Fibroblast of skin of abdomen (primary cell): ENCODE measurements around the gene BDH2.

Source experiments
- DNase-seq: peaks from one replicate; pipeline ENCODE4 v3.0.0-alpha.2; 2013

The BDH2 gene

DNA sequence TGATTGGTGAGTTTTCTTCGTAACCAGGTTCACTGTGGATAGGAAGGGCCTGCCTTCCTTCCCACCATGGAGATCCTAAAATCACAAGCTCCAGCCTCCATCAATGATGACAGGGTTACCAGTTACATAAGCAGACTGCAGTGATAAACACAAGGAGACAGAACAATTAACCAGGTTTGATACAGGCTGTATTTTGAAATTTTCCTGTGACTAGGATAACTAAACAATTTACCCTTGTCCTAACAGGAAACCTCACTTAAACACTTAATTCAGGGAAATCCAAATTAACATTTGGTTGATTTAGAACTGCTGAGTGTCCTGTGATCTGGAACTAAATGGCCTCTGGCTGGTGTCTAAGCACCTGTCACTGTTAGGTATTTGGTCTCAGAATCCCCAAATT, 20.0 kb downstream of the BDH2 start:
- DNase-seq: no peak

DNA sequence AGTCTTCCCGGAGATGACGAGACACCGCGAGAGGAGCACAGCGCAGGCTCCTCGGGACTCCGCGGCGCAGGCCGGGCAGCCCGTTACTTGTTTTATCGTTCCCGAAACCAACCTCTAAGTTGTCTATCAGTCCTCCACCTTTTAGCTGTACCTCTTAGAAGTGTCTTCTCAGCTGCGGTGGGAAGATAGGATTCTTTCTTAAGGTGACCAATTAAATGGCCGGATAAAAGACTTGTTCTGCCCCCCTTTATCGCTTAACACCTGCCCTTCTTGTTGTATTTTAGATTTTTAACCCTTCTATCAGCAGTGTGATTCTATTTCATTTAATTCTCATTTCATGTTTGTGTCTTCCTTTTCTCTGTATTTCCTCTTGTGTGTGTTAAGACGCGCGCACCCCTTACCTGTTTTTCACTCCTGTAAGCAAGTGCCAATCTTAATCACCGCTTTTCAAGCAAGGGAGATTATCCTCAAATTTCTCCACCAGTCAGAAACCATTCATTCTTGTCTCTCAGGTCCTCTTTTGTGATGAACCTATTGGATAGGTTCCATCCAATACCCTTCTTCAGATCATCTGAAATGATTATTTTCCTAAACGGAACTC, 22.8 kb downstream of the BDH2 start, which contains the start of gene SLC9B2:
Gene SLC9B2, minus strand, starts transcription at position 15 of the 601 bp plus-strand sequence. CDS start 9,211 bp downstream, outside the sequence.
- no peak for DNase-seq

DNA sequence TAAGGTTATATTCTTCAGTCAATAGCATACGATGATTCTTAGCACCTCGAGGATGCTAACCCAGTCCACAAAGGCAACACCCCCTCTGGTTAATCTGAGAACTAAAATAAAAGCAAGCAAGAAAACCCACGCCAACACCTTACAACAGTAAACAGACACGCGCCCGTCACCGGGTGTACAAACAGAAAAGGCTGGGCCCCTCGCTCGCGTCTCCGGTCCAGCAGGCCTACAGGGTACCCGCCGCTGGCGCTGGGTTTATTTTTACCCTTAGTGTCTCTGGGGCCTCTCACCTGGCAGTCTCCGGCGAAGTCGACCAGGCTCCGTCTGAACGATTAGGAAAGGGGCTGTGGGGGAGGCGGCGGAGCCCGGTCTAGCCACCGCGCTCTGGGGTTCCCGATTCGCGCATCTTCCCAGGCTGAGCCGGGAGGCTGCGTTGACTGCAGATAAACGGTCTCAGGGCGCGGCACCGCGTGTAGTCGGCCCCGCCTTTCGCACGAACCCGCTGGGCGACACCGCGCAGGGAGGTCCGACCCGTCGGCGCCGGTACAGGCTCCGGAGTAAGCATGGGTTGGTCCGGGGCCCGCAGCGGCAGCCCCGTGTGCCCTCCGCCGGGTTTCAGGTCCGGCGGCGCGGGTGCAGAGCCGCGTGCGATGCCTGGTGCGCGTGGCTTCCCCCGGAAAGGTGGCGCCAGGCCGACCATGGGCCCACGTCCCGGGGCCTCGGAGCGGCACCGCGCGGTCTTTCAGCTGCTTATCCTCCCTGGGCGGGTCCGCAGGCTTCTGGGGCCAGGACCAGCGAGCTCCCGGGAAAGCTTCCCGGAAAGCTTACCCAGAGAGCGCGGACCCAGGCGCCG, 23.5 kb downstream of the BDH2 start:
- DNase-seq: peak; percentile 72

DNA sequence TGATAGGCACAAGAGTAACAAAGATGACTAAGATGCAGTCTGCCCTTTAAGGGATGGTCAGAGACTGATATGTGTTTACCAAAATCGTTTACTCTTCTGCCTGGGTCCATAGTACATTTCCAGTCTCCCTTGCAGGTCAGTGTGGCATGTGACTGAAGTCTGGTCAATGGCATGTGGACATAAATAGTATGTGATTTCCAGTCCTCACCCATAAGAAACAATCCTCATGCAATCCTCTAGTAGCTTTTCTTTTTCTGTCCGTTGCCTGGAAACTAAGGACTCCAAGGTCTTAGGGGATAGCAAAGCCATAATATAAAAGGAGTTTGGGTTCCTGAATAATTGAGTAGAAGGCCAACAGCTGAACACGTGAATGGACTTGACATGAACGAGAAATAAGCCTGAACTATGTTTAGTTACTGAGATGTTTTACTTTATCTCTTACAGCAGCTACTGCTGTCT, 24.2 kb downstream of the BDH2 start:
- DNase-seq: peak; percentile 18

DNA sequence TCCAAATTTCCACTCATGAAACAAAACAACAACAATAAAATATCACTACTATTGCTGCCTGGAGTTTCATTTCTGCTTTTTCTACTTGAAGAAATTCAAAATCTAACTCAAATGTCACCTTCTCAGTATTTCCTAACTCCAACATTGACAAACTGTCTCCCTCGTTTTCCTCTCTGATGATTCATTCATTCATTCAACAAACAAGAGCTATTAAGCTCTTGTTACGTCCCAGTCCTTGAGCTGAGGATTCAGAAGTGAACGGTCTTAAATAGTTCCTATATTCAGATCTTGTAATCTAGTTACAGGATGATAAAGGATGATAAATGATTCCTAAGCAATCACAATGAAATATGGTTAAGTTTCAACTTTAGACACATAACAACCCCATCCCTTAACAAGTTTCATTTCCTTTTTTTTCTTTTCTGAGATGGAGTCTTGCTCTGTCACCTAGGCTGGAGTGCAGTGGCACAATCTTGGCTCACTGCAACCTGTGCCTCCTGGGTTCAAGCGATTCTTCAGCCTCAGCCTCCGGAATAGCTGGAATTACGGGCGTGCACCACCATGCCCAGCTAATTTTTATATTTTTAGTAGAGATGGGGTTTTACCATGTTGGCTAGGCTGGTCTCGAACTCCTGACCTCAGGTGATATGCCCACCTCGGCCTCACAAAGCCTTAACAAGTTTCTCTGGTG, 24.7 kb downstream of the BDH2 start:
- DNase-seq: no peak

DNA sequence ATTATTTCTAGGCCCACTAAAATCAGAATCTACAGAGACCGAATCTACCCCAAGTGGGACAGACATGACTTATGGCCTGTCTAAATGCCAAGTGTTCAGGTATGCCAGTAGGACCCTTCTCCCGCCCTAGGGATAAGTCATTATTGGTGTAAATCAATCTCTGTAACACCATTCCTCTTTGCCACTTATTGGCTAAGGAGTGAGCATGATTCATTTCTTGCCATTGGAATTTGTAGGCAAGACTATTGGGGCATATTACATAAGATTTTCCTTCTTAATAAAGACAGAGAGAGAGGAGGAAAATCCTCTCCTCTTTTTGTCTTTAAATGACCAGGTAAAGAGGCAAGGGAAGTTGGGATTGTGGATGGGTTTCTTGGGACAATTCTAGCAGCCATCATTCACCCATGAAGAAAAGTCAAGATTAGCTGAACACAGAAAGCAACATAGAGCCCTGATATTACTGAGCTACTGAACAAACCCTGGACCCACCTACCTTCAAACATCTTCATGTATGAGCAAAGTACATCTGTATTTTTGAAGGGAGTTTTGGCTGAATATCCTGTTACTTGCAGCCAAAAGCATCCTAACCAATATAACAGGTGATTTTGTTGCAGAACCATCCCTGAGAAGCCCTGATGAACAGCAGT, 25.7 kb downstream of the BDH2 start:
- peak; percentile 17 for DNase-seq

DNA sequence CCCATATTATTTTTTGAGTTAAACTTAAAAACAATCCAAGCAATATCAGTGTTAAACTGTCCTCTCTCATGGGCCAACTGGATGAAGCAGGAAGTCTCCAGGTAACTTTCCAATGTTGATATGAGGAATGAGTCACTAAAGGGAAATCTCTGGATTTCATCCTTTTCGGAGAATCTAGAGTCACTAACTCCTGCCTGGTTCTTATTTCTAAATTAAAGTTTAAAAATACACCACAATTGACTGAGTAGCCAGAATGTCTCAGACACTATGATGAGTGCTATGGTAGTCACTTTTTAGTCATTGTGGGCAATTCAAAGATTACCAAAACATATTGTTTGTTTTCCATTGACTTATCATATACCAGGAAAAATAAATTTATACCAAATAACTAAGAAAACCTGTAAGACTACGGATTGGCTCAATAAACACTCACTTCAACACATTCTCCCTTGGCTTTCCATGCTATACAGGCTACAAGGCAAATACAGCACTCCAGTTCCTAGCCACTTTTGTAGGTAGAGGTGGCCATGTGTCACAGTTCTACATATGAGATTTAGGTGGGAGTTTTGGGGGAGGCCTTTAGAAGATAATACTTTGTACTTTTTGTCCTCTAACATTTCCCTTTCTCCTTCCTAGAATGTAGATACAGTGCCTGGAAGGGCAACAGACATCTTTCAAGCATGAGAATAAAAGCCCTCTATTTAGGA, 31.6 kb downstream of the BDH2 start:
- no peak for DNase-seq

DNA sequence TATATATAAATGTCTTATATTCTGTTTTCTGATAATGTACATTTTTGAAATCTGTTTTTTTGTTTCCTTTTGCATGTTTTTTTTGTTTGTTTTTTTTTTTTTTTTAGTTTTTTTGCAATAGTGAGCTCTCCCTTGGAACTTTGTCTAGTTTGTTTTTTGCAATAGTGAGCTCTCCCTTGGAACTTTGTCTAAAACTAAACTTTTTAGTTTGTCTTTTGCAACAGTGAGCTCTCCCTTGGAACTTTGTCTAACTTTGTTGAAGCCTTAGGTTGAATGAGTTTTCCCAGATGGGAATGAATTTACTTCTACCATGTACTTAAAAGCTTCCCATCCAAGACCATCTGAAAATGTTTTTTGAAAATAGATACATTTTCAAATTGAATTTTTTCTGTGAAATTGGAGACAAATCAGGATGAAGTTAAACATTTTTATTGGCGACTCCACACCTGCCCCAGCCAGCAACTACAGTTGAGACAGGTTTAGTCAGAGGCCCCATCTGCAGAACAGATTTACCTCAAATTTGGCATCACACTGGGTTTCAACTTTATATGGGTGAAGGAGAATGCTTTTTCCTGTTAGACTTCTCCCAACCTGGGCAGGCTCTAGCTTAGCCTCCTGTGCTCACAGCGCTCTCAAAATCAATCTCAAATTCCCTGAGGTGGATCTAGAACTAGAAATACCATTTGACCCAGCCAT, 39.0 kb downstream of the BDH2 start:
- DNase-seq: no peak

DNA sequence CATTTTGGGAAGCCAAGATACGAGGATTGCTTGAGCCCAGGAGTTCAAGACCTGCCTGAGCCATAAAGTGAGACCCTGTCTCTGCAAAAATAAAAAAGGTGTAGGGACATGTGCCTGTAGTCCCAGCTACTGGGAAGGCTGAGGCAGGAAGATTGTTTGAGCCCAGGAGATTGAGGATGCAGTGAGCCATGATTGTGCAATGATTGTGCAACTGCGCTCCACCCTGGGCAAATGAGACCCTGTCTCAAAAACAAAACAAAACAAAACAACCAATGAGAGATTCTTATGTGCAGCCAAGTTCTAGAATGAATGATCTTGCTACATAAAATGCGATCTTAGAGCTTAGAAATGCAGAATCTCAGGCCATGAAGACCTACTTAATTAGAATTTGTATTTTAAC, 45.6 kb downstream of the BDH2 start:
- no peak for DNase-seq

DNA sequence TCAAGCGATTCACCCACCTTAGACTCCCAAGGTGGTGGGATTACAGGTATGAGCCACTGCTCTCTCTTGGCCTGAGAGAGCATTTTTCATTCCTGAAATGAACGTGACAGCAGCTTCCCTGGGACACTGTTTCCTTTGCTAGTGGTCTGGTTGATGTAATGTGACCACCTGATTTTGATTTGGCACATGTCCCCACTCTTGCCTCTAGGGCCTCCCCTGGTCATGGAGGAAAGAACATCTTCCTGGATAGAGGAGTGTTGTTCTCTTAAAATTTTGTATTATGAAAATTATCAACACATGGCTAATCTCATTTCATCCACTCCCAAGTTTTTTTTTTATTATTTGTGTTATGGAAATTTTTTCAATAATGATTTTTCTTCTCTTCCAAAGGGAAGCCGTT, 46.9 kb downstream of the BDH2 start:
- DNase-seq: no peak

DNA sequence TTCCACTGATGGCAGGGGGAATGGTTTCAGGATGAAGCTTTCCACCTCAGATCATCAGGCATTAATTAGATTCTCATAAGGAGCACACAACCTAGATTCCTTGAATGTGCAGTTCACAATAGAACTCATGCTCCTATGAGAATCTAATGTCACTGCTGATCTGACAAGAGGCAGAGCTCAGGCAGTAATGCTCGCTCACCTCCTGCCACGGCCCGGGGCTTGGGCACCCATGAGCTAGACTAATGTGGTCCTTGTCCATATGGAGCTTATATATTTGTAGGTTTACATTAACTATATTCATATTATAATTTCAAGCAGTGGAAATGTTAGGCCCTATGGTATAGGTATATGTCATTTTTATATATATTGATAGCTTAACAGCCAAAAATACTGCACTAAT, 47.5 kb downstream of the BDH2 start:
- DNase-seq: no peak

DNA sequence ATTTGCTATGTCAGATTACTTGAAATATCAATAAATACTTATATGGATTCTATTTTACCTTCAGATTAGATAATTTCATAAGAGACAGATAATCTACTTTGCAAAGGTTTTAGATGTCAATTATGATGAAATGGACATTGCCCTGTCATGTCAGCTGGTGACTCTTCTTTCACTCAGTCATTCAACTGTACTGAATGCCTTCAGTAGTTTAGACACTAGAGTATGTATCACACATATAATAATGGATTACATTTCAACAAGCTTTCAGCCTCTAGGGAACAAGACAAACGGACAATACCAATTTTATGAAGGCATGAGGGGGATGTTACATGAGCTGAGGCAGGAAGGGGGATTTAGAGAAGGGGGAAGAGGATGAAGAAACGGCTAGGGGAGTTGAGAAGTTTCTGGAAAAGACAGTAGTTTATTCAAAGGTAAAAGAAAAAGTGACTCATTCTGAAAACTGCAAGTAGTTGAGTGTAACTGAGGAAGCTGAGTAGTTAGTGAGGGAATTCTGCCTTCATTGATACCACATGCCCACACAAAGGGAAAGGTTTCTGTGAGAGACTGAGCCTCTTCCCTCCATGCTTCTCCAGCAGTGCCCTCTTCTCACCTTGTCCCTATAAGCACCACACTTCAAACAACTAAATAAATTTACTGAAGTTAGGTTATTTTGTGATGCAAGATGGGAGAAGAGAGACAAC, 48.7 kb downstream of the BDH2 start:
- peak; percentile 14 for DNase-seq

DNA sequence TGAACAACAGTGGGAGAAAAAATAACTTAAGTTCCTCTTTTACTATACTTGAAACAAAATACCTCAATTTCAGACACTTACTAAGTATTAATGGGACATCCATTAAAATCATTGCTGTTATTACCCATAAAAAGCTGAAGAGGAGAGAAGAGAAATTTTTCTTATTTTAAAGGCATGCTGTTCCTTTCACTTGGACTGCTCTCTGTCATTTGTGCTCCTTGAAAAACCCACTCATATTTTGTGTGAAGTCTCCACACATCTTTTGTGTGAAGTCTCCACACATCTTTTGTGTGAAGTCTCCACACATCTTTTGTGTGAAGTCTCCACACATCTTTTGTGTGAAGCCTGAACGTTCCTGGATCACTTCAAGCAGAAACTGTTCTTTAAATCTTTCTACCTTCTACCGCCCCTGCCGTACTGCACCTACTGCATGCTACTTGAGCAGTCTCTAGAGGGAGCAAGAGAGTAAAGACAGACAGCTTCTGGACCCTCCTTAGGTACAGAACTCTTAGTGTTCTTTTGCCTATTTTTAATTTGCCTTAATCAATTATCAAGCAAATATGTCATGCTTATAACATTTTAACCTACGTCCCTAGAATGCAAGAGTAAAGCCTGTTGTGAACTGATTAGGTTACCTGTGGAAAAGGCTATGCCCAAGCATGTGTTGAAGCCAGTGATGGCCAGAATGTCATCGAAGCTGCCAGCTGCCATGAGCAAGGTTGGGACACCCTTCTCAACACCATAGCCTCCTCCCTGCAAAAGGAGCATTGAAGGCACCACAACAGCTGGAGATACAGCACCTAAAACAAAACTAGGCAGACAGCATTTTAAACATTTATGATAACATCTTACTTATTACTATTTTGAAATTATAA, 53.0 kb downstream of the BDH2 start:
- peak; percentile 39 for DNase-seq

DNA sequence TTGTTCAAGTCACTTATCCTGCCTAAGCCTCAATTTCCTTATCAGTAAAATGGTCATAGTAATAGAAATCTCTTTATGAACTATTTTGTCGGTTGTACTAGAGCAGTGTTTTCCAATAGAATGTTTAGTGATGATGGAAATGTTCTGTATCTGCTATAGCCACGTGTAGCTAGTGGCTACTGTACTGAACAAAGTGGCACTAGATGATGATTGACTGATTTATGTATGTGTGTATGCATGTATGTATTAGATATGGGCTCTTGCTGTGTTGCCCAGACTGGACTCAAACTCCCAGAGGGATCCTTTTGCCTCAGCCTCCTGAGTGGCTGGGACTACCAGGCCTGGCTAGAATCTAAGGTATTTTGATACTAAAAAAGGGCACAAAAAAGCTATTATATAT, 55.5 kb downstream of the BDH2 start:
- DNase-seq: no peak

DNA sequence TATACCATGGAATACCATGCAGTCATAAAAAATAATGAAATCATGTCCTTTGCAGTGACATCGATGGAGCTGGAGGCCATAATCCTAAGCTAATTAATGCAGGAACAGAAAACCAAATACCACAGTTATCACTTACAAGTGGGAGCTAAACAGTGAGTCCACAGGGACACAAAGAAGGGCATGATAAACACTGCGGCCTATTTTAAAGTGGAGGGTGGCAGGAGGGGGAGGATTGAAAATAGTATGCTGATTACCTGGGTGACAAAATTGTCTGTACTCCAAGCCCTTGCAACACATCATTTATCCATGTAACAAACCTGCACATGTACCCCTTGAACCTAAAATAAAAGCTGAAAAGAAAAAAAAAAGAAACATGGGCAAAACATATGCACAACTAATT, 63.5 kb downstream of the BDH2 start:
- no peak for DNase-seq

DNA sequence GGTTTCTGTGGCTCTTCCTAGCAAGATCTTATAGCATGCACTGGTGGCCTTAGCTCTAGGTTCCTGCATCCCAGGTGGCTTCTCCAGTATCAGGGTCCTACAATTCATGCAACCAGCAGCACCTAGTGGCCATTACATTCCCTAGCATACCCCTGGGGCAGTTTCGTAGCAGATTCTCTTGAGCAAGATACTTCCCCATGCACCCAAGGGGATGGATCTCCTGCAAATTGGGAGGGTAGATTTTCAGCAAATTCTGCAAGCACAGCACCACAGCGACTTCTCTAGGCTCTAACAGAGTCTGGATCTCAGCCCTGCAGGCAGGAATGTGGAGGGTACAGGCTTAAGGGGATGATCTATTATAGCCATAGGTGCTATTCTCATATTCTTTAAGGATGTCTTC, 67.1 kb downstream of the BDH2 start:
- peak; percentile 12 for DNase-seq

DNA sequence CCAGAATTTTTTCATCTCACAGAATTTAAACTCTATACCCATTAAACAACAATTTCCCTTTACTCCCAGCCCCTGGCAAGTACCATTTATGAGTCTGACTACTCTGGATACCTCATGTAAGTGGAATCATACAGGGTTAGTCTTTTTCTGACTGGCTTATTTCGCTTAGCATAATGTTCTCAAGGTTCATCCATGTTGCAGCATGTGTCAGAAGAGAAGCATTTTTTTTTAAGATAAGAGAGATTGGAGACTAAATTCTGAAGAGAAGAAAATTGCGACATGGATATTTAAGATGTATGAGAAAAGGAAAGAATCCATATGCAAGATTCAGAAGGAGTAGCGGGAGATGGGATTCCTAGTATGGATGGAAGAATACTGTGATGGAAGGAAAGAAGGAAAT, 68.8 kb downstream of the BDH2 start:
- no peak for DNase-seq

DNA sequence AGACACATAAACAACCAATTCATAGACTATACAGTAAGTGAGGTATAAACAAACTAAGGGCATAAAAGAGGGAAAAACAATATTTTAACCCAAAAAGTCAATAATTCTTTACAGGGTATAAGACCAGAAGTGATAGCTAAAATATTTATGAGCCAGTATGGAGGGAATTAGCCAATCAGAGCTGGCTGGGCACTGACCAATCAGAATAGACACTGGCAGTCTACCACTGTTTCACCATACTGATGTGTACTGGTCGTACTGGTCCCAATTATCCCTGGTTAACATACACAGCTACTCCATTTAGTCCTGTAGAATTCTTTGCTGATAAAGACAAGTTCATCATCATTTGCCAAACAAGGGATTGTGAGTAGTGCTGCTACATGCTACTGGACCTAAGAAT, 70.3 kb downstream of the BDH2 start:
- DNase-seq: no peak
